ENCODE data around the gene GBGT1. TPM values are rescaled to one million over a fixed set of nuclear protein-coding genes. Genes with fewer than 3 reads are reported as not detected.
A peak's percentile ranks its signal among the peaks of the same experiment; 100 is the strongest.

The GBGT1 gene
- total RNA-seq, 1 donor, result 3.3 TPM

- no peaks in the 10 kb centered on the region for H3K79me2 ChIP-seq (ENCODE audit: insufficient read depth, low read length)
- no peak overlapping the region for H2AFZ ChIP-seq (ENCODE audit: low read length)
- no peak for TF ChIP-seq CTCF (IDR thresholded peaks at IDR 0.05; ENCODE audit: extremely low read depth, low read depth, low read length)
- peak; percentile 61 for DNase-seq (ENCODE audit: insufficient read length, low spot score, missing footprints)
- H3K4me3 ChIP-seq (ENCODE audit: insufficient read depth, low read length), result no peak overlapping the region
- H3K27me3 ChIP-seq (ENCODE audit: insufficient read depth, low read length), result no peaks in the 10 kb centered on the region
- H3K4me1 ChIP-seq (ENCODE audit: insufficient read depth, low read length), result no peaks in the 10 kb centered on the region
- peaks cover 13% of the 10 kb centered on the region for H4K20me1 ChIP-seq (ENCODE audit: insufficient read depth, low read length)
- H3K9me3 ChIP-seq (ENCODE audit: low read depth, low read length), result no peaks in the 10 kb centered on the region
- H3K36me3 ChIP-seq (ENCODE audit: insufficient read depth, low read length), result peaks cover 39% of the 10 kb centered on the region
- H3K27ac ChIP-seq (ENCODE audit: low read depth, low read length), result no peak overlapping the region
- H3K4me2 ChIP-seq (ENCODE audit: insufficient read depth, low read length), result no peak overlapping the region
Observed at GRCh38 chr9:133103987-133104505, 59.7 kb downstream of the GBGT1 start.

- Histone ChIP-seq H3K4me2 (ENCODE audit: insufficient read depth, low read length) (no peak overlapping the region), H3K27me3 (ENCODE audit: insufficient read depth, low read length) (no peaks in the 10 kb centered on the region), H3K4me1 (ENCODE audit: insufficient read depth, low read length) (no peaks in the 10 kb centered on the region), H2AFZ (ENCODE audit: low read length) (no peak overlapping the region), H3K9me3 (ENCODE audit: low read depth, low read length) (no peaks in the 10 kb centered on the region), H3K79me2 (ENCODE audit: insufficient read depth, low read length) (no peaks in the 10 kb centered on the region), H4K20me1 (ENCODE audit: insufficient read depth, low read length) (peaks cover 13% of the 10 kb centered on the region), H3K4me3 (ENCODE audit: insufficient read depth, low read length) (no peak overlapping the region), H3K36me3 (ENCODE audit: insufficient read depth, low read length) (peaks cover 40% of the 10 kb centered on the region), H3K27ac (ENCODE audit: low read depth, low read length) (no peak overlapping the region)
- DNase-seq (ENCODE audit: insufficient read length, low spot score, missing footprints), result peak; percentile 98
- TF ChIP-seq CTCF (IDR thresholded peaks at IDR 0.05; ENCODE audit: extremely low read depth, low read depth, low read length), result peak; percentile 92
Observed at GRCh38 chr9:133103183-133103986, 60.3 kb downstream of the GBGT1 start.

Other genes with a start within 250 kb of the GBGT1 start
- 68.4 and 81.3 TPM in 2 replicates for gene TSC1, start 219.3 kb downstream of the GBGT1 start, total RNA-seq
- gene GFI1B, start 185.2 kb downstream of the GBGT1 start, total RNA-seq, result under 0.01 TPM in 1 of 2 replicates, not detected in the other
- 31.8 and 41.3 TPM in 2 replicates for gene GTF3C5, start 132.9 kb downstream of the GBGT1 start, total RNA-seq
- under 0.01 TPM in 1 of 2 replicates, not detected in the other for gene CEL, start 101.9 kb downstream of the GBGT1 start, total RNA-seq
- gene RALGDS, start 42.7 kb downstream of the GBGT1 start, total RNA-seq, result 11.2 and 12.7 TPM in 2 replicates
- not detected in 2 replicates for gene OBP2B, start 45.3 kb upstream of the GBGT1 start, total RNA-seq
- not detected in 2 replicates for gene ABO, start 111.3 kb upstream of the GBGT1 start, total RNA-seq
- 5.9 and 7.6 TPM in 2 replicates for gene SURF6, start 172.3 kb upstream of the GBGT1 start, total RNA-seq
- 14.5 and 15.3 TPM in 2 replicates for gene MED22, start 184.2 kb upstream of the GBGT1 start, total RNA-seq
- gene RPL7A, start 184.3 kb upstream of the GBGT1 start, total RNA-seq, result 1,638 and 1,763 TPM in 2 replicates
- 21.0 and 24.8 TPM in 2 replicates for gene SURF1, start 192.6 kb upstream of the GBGT1 start, total RNA-seq
- 10.3 and 15.2 TPM in 2 replicates for gene SURF2, start 192.6 kb upstream of the GBGT1 start, total RNA-seq
- 366 and 392 TPM in 2 replicates for gene SURF4, start 212.1 kb upstream of the GBGT1 start, total RNA-seq
- 0.72 and 1.2 TPM in 2 replicates for gene STKLD1, start 212.5 kb upstream of the GBGT1 start, total RNA-seq